ENCODE measurements around the gene CANX.

DNA sequence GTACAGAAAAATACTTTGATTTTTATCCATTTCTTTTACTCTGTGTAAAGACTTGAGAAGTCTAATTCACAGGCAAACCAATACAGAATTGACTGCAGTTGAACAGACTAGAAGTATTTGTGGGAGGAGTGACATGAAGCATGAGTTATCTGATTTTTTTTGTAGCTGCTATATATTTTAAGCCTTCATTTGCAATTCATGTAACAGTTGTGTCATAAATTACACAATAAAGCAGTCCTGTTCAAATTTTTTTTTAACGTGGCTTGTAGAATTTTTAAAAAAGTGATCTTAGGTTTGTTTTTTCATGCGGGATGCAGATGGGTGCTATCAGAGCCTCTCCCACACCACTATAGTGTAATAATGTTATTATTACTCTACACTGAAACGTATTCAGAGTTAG is 31.0 kb downstream of the CANX start:
- TF ChIP-seq, protein P1, sequence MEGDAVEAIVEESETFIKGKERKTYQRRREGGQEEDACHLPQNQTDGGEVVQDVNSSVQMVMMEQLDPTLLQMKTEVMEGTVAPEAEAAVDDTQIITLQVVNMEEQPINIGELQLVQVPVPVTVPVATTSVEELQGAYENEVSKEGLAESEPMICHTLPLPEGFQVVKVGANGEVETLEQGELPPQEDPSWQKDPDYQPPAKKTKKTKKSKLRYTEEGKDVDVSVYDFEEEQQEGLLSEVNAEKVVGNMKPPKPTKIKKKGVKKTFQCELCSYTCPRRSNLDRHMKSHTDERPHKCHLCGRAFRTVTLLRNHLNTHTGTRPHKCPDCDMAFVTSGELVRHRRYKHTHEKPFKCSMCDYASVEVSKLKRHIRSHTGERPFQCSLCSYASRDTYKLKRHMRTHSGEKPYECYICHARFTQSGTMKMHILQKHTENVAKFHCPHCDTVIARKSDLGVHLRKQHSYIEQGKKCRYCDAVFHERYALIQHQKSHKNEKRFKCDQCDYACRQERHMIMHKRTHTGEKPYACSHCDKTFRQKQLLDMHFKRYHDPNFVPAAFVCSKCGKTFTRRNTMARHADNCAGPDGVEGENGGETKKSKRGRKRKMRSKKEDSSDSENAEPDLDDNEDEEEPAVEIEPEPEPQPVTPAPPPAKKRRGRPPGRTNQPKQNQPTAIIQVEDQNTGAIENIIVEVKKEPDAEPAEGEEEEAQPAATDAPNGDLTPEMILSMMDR (conservative IDR thresholded peaks at IDR 0.05; ENCODE audit: low read length) = no peak
- no peak for TF ChIP-seq EZH2phosphoT487 (IDR thresholded peaks at IDR 0.05; ENCODE audit: borderline replicate concordance, low read depth, low read length)
